ENCODE results near the gene MSGN1.

MSGN1 gene

DNA sequence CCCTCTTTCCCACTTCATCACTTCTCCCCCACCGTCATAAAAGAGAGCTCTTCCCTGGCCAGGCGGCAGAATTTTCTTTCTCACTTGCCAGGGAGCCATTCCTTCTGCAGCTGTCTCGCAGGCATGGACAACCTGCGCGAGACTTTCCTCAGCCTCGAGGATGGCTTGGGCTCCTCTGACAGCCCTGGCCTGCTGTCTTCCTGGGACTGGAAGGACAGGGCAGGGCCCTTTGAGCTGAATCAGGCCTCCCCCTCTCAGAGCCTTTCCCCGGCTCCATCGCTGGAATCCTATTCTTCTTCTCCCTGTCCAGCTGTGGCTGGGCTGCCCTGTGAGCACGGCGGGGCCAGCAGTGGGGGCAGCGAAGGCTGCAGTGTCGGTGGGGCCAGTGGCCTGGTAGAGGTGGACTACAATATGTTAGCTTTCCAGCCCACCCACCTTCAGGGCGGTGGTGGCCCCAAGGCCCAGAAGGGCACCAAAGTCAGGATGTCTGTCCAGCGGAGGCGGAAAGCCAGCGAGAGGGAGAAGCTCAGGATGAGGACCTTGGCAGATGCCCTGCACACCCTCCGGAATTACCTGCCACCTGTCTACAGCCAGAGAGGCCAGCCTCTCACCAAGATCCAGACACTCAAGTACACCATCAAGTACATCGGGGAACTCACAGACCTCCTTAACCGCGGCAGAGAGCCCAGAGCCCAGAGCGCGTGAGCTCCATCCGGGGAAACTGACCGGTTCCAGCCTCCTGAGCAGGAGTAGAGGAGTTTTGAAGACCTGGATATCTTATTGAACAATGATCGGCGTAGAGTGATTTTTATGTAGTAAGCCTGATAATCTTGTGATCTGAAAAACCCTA is at the start of gene MSGN1:
Gene MSGN1 (plus strand): TSS at position 65 of the 850 bp plus-strand sequence. CDS start 59 bp downstream, at position 124.
- FAIRE-seq = no peak

DNA sequence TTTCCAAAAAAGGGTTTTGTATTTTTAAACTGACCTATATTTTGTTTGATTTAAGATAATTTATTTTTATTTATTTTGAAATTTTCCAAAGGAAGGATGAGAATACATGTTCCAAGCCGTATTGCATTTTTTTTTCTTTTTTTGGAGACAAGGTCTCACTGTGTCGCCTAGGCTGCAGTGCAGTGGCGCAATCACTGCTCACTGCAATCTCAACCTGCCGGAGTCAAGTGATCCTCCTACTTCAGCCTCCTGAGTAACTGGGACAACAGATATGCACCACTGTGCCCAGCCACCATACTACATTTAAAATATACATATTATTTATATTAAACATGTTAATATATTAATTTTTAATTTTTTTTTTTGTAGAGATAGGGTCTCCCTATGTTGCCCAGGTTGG is 47.4 kb upstream of the MSGN1 start:
- FAIRE-seq = no peak

- no peak for FAIRE-seq
Measured at GRCh38 chr2:17771956-17772355, 44.3 kb upstream of the MSGN1 start.

DNA sequence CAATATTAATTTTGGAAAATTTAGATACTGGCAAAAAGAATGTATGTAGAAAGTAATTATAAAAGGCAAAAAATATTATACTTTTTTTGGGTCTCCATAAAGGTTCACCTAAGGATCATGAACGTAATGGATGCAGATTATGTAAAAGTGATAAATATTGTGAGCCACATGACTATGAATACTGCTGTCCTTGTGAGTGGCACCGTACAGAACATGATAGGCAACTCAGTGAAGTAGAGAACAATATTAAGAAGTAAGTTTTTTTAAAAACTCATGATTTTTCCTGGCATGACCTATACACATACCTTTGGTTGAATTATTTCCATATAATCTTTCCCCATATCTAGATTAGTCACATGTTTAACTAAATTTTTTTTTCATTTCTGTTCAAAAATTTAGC is 43.7 kb upstream of the MSGN1 start:
- no peak for FAIRE-seq

- FAIRE-seq = no peak
Measured at GRCh38 chr2:17780546-17780945, 35.7 kb upstream of the MSGN1 start.

- FAIRE-seq = no peak
Measured at GRCh38 chr2:17781482-17781881, 34.8 kb upstream of the MSGN1 start.

DNA sequence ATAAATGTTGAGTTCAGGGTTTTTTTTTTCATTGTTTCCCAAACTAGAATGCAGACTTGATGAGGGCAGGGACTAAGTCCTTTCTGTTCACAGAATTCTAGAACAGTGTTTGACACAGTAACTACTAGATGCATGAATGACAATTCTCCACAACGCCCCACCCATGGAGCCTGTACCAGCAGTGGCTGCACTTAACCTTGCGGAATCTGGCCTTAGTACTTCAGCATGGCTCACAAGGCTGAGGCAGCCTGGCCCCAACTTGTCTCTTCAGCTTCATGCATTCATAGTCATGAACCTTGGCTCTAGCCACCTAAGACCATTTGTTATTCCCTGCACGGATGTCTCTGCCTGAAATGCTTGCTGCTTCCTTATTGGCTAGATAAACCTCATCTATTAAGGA is 29.5 kb upstream of the MSGN1 start:
- no peak for FAIRE-seq

- FAIRE-seq = no peak
Measured at GRCh38 chr2:17788773-17789172, 27.5 kb upstream of the MSGN1 start.

- FAIRE-seq = no peak
Measured at GRCh38 chr2:17790536-17790935, 25.7 kb upstream of the MSGN1 start.

DNA sequence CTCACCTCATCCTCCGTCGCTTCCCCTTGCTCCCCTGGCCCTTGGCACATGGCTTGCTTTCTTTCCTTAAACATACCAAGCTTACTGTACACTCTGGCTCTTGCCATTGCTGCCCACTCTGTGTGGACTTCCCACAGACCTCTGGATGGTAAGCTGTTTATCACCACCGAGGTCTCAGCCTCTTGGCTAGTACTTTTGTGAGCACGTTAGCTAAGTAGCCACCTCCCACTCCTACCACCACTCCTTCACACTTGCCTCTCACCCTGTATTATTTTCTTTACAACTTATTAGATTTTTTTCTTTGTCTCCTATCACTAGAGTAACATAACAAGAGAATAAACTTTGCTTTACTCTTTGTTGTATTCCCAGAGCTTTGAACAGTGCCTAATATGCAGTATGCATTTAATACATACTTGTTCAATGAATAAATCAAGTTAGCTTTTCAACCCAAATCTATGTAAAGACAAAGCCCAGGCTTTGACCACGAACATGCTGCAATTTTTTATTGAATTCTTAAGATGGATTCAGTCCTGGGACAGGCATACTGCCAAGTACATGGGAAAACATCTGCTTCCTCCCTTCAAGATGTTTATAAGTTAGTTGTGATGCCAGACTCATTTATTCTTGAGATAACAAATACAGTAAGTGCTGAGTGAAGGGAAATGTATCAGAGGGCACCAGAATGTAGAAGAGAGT is 25.0 kb upstream of the MSGN1 start:
- no peak for FAIRE-seq

GRCh38 chr2:17791817-17792130 is 24.5 kb upstream of the MSGN1 start:
- FAIRE-seq = no peak

- FAIRE-seq = no peak
Measured at GRCh38 chr2:17792515-17792914, 23.7 kb upstream of the MSGN1 start.

DNA sequence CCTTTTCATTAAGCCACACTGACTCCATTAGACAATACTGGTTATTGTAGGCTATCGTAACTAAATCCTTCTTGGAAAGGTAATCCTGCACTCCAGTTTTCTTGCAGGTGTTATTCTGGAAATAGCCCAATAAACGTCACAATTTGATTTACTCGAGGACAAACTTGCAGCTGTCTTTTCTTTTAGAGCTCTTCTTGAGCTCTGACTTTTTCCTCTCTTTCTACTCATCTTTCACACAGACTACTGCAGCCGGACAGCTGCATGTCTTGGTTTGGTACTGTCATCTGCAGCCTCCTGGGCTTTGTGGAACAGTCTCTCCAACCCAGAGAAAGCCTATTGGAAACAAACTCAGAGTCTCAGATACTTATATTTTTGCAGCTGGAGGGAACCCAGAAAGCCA is 23.0 kb upstream of the MSGN1 start:
- no peak for FAIRE-seq

DNA sequence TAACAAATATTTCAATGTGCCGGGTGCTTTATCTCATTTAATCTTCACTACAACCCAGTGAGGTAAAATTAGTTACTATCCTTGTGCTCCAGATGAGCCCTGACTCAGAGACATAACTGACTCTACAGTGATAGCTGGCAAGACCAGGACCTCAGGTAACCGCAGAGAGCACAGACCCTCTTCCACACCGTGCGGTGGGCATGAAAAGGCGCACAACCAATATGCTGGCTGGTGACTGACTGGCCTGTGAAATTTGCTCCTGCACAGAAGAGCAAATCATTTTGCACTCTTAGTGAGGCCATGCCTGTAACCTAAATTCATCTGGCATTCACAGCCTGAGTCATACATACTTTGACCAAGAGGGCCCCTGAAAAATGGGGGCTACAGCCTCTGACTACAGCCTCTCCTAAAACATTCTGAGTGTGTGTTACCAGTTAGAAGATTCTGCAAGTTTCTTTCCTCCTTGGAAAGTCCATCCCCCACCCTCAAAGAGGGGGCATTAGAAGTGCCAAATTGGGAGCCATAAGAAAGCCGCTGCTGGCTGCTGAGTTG is 22.4 kb upstream of the MSGN1 start:
- FAIRE-seq = no peak

- FAIRE-seq = no peak
Measured at GRCh38 chr2:17795309-17795708, 21.0 kb upstream of the MSGN1 start.

DNA sequence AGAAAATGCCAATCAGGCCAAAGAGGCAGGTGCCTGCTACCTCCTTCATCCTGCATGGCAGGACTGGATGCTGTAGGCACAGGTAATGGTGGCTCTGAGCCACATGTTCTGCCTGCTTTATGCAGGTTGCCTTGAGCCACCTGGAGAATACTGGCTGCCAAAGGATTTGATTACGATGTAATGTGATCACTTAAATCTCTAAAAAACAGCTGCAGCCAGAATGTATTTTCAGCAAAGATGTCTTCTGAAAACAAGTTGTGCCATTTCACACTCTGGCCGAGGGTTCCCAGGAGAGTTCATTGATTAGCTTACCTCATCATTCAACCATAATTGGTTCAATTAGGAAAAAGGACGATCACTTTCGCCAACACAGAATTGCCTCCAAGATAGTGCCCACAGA is 17.9 kb upstream of the MSGN1 start:
- FAIRE-seq = no peak

DNA sequence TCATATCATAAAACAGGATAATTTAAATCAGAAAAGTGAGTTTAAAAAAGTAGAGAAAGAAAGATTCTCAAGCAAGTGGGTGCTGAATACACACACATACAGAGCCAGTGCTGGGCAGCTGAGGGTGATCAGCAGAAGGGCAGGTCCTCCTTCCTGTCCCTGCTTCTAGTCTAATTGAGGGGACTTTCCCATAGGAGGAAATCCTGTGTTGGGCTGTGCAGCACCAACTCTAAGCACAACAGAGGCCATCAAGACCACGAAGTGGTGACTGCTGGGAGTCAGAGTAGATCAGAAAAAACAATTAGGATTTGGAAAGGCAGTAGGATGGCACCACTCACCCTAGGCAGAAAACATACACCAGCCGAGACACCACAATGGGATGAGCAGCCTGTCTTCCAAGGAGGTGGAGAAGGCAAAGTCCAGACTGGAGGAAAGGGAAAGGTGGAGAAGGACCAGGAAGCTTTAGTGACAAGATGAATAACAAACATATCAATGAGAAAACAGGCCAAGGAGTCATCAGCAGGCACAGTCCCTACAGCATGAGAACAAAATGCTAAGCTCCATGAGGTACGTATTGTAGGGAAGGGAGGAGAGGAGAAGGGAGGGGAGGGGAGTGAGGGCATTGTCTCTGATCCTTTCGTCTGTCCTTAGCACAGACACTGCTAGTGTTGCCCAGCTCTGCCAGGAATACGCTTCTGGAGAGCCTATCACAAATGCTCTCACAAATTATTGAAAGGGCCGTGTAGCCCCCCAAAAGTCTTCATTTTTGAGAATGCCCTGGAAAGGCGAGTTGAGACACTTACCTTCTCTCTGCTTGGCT is 16.7 kb upstream of the MSGN1 start:
- FAIRE-seq = no peak

- no peak for FAIRE-seq
Measured at GRCh38 chr2:17800219-17800618, 16.0 kb upstream of the MSGN1 start.

GRCh38 chr2:17800693-17801458 is 15.4 kb upstream of the MSGN1 start:
- no peak for FAIRE-seq

DNA sequence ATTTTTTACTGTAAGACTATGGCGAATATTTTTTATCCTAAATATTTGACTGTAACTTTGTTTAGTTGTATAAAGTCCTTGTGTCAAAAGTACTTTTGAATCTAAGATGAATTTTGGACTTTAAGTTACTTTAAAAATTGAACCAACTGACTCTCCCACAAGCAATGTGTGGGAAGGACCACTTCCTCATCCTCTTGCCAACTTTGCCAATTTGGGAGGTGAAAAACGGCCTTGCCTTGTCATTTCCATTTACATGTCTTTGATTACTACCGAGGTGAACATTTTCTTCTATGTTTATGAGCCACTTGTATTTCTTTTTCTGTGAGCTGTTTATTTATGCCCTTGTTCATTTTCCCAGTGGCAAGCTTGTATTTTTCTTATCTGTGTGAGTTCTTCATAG is 12.8 kb upstream of the MSGN1 start:
- no peak for FAIRE-seq

GRCh38 chr2:17804358-17804757 is 11.9 kb upstream of the MSGN1 start:
- FAIRE-seq = no peak

DNA sequence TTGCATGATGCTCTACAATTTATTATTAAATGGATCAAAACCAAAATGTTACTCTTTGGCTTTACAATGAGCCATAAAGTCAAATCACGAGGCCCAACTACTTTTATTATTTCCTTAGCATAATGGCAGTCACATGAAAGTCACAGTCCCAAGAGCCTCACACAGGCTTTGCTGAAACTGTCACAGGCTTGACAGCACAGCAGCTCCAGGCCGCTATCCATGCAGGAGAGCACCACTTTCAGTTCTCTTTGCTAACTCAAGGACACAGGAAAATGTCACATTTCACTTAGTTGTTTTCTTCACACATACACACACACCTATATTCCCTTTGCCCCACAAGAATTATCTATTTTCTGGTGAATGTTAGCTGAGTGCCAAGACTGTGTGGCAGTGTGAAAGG is 11.1 kb upstream of the MSGN1 start:
- FAIRE-seq = no peak

All from A204.1 (cell line).